Chondrocyte (in vitro differentiated cells): ENCODE data around the gene SLC25A17. TPM values are rescaled to one million over a fixed set of nuclear protein-coding genes. Genes with fewer than 3 reads are reported as not detected.

ENCODE experiments used
- DNase-seq: peaks from one replicate; pipeline ENCODE4 v3.0.0; 2021; ENCODE audit warnings: mixed read lengths, low spot score
- H3K27ac Mint-ChIP-seq: one replicate; pipeline ENCODE4 v1.8.0; 2021; ENCODE audit warnings: mild to moderate bottlenecking, moderate library complexity, mixed read lengths; ENCODE audit not compliant: unreplicated experiment
- H3K27me3 Mint-ChIP-seq: 2 replicates; pipeline ENCODE4 v1.8.0; 2021; ENCODE audit warnings: low read depth, mixed read lengths
- H3K36me3 Mint-ChIP-seq: 2 replicates; pipeline ENCODE4 v1.8.0; 2021; ENCODE audit warnings: low read depth, mixed read lengths
- H3K4me1 Mint-ChIP-seq: 2 replicates; pipeline ENCODE4 v1.8.0; 2021; ENCODE audit warnings: low read depth, mild to moderate bottlenecking, mixed read lengths
- H3K4me3 Mint-ChIP-seq: one replicate; pipeline ENCODE4 v1.8.0; 2021; ENCODE audit warnings: mild to moderate bottlenecking, moderate library complexity, mixed read lengths; ENCODE audit not compliant: unreplicated experiment
- H3K9me3 Mint-ChIP-seq: 2 replicates; pipeline ENCODE4 v1.8.0; 2021; ENCODE audit warnings: low read depth, mixed read lengths
- CTCF ChIP-seq: fragments of 200-600 bp; sonication (generic); IDR thresholded peaks from 2 replicates; pipeline ENCODE4 v1.5.0; 2021; ENCODE audit warnings: antibody characterized with exemption, mild to moderate bottlenecking, moderate library complexity
- total RNA-seq: library from RNA; stranded (reverse); gene quantifications from 3 replicates; pipeline ENCODE4 v1.2.1, GENCODE V29; 2021

The SLC25A17 gene
- total RNA-seq, 1 donor from 2014 or later = 17.4 TPM

DNA sequence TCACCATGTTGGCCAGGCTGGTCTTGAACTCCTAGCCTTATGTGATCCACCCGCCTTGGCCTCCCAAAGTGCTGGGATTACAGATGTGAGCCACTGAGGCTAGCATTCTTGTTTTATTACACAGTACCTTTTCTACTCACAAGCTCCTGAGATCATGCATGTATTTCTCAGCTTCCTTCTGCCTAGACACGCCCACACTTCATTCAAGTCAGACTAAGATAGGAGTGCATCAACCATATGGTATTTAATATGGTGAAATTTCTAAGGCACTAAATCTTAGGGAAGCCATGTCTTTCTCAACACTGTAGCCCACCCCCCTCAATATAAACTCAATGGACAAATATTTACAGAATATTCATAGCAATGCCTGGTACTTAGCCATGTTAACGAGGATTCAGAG is 62.1 kb downstream of the SLC25A17 start:
- TF ChIP-seq CTCF = no peak
- H3K4me3 Mint-ChIP-seq = no peak overlapping the region
- no peak overlapping the region for H3K27ac Mint-ChIP-seq
- no peaks in the 10 kb centered on the region for H3K36me3 Mint-ChIP-seq
- no peaks in the 10 kb centered on the region for H3K4me1 Mint-ChIP-seq
- DNase-seq = no peak
- H3K27me3 Mint-ChIP-seq = no peaks in the 10 kb centered on the region
- H3K9me3 Mint-ChIP-seq = no peaks in the 10 kb centered on the region

GRCh38 chr22:40753114-40753513 is 66.0 kb downstream of the SLC25A17 start:
- Mint-ChIP-seq H3K9me3 (no peaks in the 10 kb centered on the region), H3K27me3 (no peaks in the 10 kb centered on the region), H3K4me3 (no peak overlapping the region), H3K27ac (no peak overlapping the region), H3K36me3 (no peaks in the 10 kb centered on the region), H3K4me1 (no peaks in the 10 kb centered on the region)
- no peak for DNase-seq
- TF ChIP-seq CTCF = no peak

GRCh38 chr22:40751250-40751649 is 67.9 kb downstream of the SLC25A17 start:
- DNase-seq = no peak
- H3K9me3 Mint-ChIP-seq = no peaks in the 10 kb centered on the region
- H3K36me3 Mint-ChIP-seq = no peaks in the 10 kb centered on the region
- peaks cover 1% of the 10 kb centered on the region for H3K27me3 Mint-ChIP-seq
- TF ChIP-seq CTCF = no peak
- no peak overlapping the region for H3K4me3 Mint-ChIP-seq
- H3K4me1 Mint-ChIP-seq = no peaks in the 10 kb centered on the region
- no peak overlapping the region for H3K27ac Mint-ChIP-seq

GRCh38 chr22:40749829-40750228 is 69.3 kb downstream of the SLC25A17 start:
- no peak for DNase-seq
- H3K27ac Mint-ChIP-seq = no peak overlapping the region
- no peaks in the 10 kb centered on the region for H3K9me3 Mint-ChIP-seq
- no peaks in the 10 kb centered on the region for H3K4me1 Mint-ChIP-seq
- H3K27me3 Mint-ChIP-seq = peaks cover 1% of the 10 kb centered on the region
- no peak for TF ChIP-seq CTCF
- H3K4me3 Mint-ChIP-seq = no peak overlapping the region
- H3K36me3 Mint-ChIP-seq = no peaks in the 10 kb centered on the region

GRCh38 chr22:40748388-40749355 is 70.5 kb downstream of the SLC25A17 start:
- Mint-ChIP-seq H3K4me1 (no peaks in the 10 kb centered on the region), H3K9me3 (no peaks in the 10 kb centered on the region), H3K4me3 (no peak overlapping the region), H3K27me3 (peaks cover 1% of the 10 kb centered on the region), H3K36me3 (no peaks in the 10 kb centered on the region), H3K27ac (no peak overlapping the region)
- no peak for TF ChIP-seq CTCF
- DNase-seq = no peak
